Thyroid gland (tissue), 4 donors: ENCODE measurements around the gene RASA3. TPM values are rescaled to one million over a fixed set of nuclear protein-coding genes. Genes with fewer than 3 reads are reported as not detected.
A peak's percentile ranks its signal among the peaks of the same experiment; 100 is the strongest.
"Not testable (repeated sequence)": the region's sequence is repeated elsewhere in the genome, so short reads cannot be mapped to it uniquely, and the experiment has no call there.

Experiments used
- DNase-seq, 2 donors: peaks; one replicate each; pipeline ENCODE4 v3.0.0-alpha.2; 2019
- H3K27ac ChIP-seq, 3 donors: fragments of 200-600 bp; sonication (generic); 1 replicate in 2 of 3; 2 replicates in 1 of 3; pipeline ENCODE4 v1.5.1; 2016 to 2019; ENCODE audit warnings: mild to moderate bottlenecking in 1 of 3, moderate library complexity in 1 of 3
- H3K27me3 ChIP-seq: fragments of 200-600 bp; sonication (generic); one replicate; pipeline ENCODE4 v1.5.1; 2019
- H3K36me3 ChIP-seq, 2 donors: fragments of 200-600 bp; sonication (generic); one replicate each; pipeline ENCODE4 v1.5.1; 2016 to 2019
- H3K4me1 ChIP-seq, 2 donors: fragments of 200-600 bp; sonication (generic); one replicate each; pipeline ENCODE4 v1.5.1; 2017 to 2019
- H3K4me3 ChIP-seq, 3 donors: fragments of 200-600 bp; sonication (generic); replicated peaks in 1 of 3; 1 replicate in 2 of 3; 2 replicates in 1 of 3; pipeline ENCODE4 v1.5.1; 2016; ENCODE audit warnings: mild to moderate bottlenecking in 1 of 3
- H3K9me3 ChIP-seq: fragments of 200-600 bp; sonication (generic); one replicate; pipeline ENCODE4 v1.5.1; 2017
- CTCF ChIP-seq, 6 experiments: fragments of 200-600 bp in 3 of 6; fragments of 450-650 bp in 3 of 6; sonication (generic) in 3 of 6; IDR thresholded peaks; one replicate each; pipeline ENCODE4 v1.5.1; 2016 to 2019; ENCODE audit warnings: antibody characterized with exemption in 6 of 6, mild to moderate bottlenecking in 2 of 6, inconsistent platforms in 1 of 6, moderate library complexity in 1 of 6
- POLR2A ChIP-seq, 2 donors: fragments of 450-650 bp; IDR thresholded peaks; one replicate each; pipeline ENCODE4 v1.6.1; 2017; ENCODE audit warnings: antibody characterized with exemption in 2 of 2, mild to moderate bottlenecking in 2 of 2, moderate library complexity in 1 of 2
- WGBS, 2 donors: methylation state at CpG; one replicate each; pipeline ENCODE4 v1.1.5; 2017; 5-methylcytosine and 5-hydroxymethylcytosine counted together
- intact Hi-C: fragments of 100-400 bp; cut with DNase I; formaldehyde crosslinking; loops from one replicate; pipeline ENCODE4 v1.15.1; 2023
- total RNA-seq, 4 donors: library from RNA; depleted of rRNA; stranded (reverse); fragments of >200 nt; gene quantifications; one replicate each; pipeline ENCODE4 v1.2.3, GENCODE V29; 2016

Gene RASA3
- total RNA-seq, 4 donors from 2014 or later, result 22.3 to 32.3 (median 25.5) TPM

DNA sequence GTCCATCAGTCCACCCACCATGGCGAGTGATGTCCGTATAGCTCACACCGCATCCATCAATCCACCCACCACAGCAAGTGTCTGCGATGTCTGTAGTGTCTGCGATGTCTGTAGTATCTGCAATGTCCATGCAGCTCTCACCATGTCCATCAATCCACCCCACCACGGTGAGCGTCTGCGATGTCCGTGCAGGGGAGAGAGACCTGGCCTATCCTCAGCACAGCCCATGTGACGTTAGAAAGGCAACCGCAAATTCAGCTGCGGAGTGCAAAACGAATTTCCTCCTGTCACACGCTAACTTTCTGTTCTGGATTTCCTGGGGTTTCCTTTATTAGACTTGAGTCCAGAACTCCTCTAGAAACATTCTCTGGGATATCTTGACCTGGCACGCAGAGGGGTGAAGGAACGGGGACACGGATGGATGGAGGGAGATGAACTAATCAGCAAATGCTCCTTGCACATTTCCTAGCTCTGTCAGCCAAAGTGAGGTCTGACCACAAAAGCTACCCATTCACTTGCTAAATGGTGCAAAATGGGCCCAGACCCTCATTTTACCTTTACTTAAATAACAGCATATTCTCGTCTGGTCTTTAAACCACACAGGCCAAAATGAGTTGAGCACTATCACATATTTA lies 18.3 kb downstream of the RASA3 start:
- Histone ChIP-seq H3K9me3 (no peaks in the 10 kb centered on the region), H3K27ac (no peak overlapping the region), H3K36me3 (no peaks in the 10 kb centered on the region), H3K27me3 (no peaks in the 10 kb centered on the region), H3K4me1 (peaks cover 0 to 14% of the 10 kb centered on the region in 2 donors), H3K4me3 (no peak overlapping the region)
- no peak for TF ChIP-seq POLR2A (IDR thresholded peaks at IDR 0.05)
- no peak for TF ChIP-seq CTCF (IDR thresholded peaks at IDR 0.05)
- 96% methylated on average over 18 of the region's 18 CpGs for WGBS, 2 donors
- DNase-seq, result no peak
- intact Hi-C loops, result no loop called here

- H3K36me3 ChIP-seq, intact Hi-C loops, H3K27ac ChIP-seq, H3K4me3 ChIP-seq, H3K4me1 ChIP-seq, H3K9me3 ChIP-seq, DNase-seq, H3K27me3 ChIP-seq: not testable (repeated sequence)
- 87 to 97% methylated on average over 11 to 13 of the region's 21 CpGs for WGBS, 2 donors
Observed at GRCh38 chr13:114113395-114113794, 19.0 kb downstream of the RASA3 start.

GRCh38 chr13:114112826-114113322 lies 19.5 kb downstream of the RASA3 start:
- intact Hi-C loops, result no loop called here
- Histone ChIP-seq H3K27me3 (no peaks in the 10 kb centered on the region), H3K4me1 (peaks cover 0 to 8% of the 10 kb centered on the region in 2 donors), H3K4me3 (no peak overlapping the region), H3K36me3 (no peaks in the 10 kb centered on the region), H3K27ac (no peak overlapping the region), H3K9me3 (no peaks in the 10 kb centered on the region)
- DNase-seq, result peak in 1 of 2 donors; percentile 1
- WGBS, 2 donors, result 75 to 79% methylated on average over 10 to 12 of the region's 12 CpGs
- no peak for TF ChIP-seq CTCF (IDR thresholded peaks at IDR 0.05)
- TF ChIP-seq POLR2A (IDR thresholded peaks at IDR 0.05), result no peak

- H3K27me3 ChIP-seq, result no peaks in the 10 kb centered on the region
- H3K27ac ChIP-seq, result no peak overlapping the region
- H3K9me3 ChIP-seq, result no peaks in the 10 kb centered on the region
- H3K4me3 ChIP-seq, result no peak overlapping the region
- peaks cover 5 to 14% of the 10 kb centered on the region in 2 donors for H3K4me1 ChIP-seq
- TF ChIP-seq CTCF (IDR thresholded peaks at IDR 0.05) (no peak), POLR2A (IDR thresholded peaks at IDR 0.05) (no peak)
- intact Hi-C loops, result no loop called here
- H3K36me3 ChIP-seq, result no peaks in the 10 kb centered on the region
- WGBS, 2 donors, result 75 to 79% methylated on average over 13 to 18 of the region's 25 CpGs
- peak in 1 of 2 donors; percentile 2 for DNase-seq
Observed at GRCh38 chr13:114112231-114112825, 20.1 kb downstream of the RASA3 start.

GRCh38 chr13:114111577-114111976 lies 20.8 kb downstream of the RASA3 start:
- TF ChIP-seq CTCF (IDR thresholded peaks at IDR 0.05), result no peak
- TF ChIP-seq POLR2A (IDR thresholded peaks at IDR 0.05), result no peak
- no peak for DNase-seq
- intact Hi-C loops, result no loop called here
- H3K4me3 ChIP-seq, result no peak overlapping the region
- 68 to 71% methylated on average over 11 of the region's 11 CpGs for WGBS, 2 donors
- H3K27ac ChIP-seq, result no peak overlapping the region
- no peaks in the 10 kb centered on the region for H3K9me3 ChIP-seq
- no peaks in the 10 kb centered on the region for H3K36me3 ChIP-seq
- H3K27me3 ChIP-seq, result no peaks in the 10 kb centered on the region
- peaks cover 5 to 15% of the 10 kb centered on the region in 2 donors for H3K4me1 ChIP-seq

GRCh38 chr13:114110830-114111189 lies 21.6 kb downstream of the RASA3 start:
- H3K4me3 ChIP-seq, DNase-seq, H3K9me3 ChIP-seq, intact Hi-C loops, H3K36me3 ChIP-seq, H3K27ac ChIP-seq, H3K27me3 ChIP-seq: not testable (repeated sequence)
- 79 to 86% methylated on average over 13 to 17 of the region's 18 CpGs for WGBS, 2 donors
- peaks cover 5 to 15% of the 10 kb centered on the region in 2 donors for H3K4me1 ChIP-seq
